DMS53 treated with DMSO at 0.1 percent for 48 hours (cell line): Measurements from ENCODE around the gene PLEKHM2.
"Not testable (repeated sequence)": the region's sequence is repeated elsewhere in the genome, so short reads cannot be mapped to it uniquely, and the experiment has no call there.

Experiments used
- DNase-seq: peaks from one replicate; lab custom pipeline; 2025; ENCODE audit not compliant: unreplicated experiment; lab: John Stamatoyannopoulos, UW

Gene PLEKHM2

DNA sequence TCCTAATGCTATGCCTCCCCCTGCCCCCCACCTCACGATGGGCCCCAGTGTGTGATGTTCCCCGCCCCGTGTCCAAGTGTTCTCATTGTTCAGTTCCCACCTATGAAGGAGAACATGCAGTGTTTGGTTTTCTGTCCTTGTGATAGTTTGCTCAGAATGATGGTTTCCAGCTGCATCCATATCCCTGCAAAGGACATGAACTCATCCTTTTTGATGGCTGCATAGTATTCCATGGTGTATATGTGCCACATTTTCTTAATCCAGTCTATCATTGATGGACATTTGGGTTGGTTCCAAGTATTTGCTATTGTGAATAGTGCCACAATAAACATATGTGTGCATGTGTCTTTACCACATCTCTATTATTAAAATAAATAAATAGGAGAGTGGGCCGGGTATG, 15.2 kb downstream of the PLEKHM2 start:
- DNase-seq: not testable (repeated sequence)

DNA sequence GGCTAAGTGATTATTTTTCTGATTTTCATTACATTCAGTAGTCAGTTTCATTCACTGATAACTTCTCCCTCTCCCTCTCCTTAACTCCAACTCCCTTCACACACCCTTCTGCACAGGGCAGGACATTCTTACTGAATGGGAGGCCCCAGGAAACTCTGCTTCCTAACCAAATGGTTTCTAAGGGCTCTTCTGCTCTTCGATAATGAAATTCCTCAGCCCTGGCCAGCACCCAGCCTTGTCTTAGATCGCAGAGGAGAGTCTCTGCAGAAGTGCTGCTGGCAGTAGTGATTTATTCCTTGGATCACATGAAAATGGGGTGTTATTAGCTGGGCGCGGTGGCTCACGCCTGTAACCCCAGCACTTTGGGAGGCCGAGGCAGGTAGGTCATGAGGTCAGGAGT, 16.4 kb downstream of the PLEKHM2 start:
- no peak for DNase-seq

GRCh38 chr1:15701784-15702183, 17.7 kb downstream of the PLEKHM2 start:
- DNase-seq: no peak

DNA sequence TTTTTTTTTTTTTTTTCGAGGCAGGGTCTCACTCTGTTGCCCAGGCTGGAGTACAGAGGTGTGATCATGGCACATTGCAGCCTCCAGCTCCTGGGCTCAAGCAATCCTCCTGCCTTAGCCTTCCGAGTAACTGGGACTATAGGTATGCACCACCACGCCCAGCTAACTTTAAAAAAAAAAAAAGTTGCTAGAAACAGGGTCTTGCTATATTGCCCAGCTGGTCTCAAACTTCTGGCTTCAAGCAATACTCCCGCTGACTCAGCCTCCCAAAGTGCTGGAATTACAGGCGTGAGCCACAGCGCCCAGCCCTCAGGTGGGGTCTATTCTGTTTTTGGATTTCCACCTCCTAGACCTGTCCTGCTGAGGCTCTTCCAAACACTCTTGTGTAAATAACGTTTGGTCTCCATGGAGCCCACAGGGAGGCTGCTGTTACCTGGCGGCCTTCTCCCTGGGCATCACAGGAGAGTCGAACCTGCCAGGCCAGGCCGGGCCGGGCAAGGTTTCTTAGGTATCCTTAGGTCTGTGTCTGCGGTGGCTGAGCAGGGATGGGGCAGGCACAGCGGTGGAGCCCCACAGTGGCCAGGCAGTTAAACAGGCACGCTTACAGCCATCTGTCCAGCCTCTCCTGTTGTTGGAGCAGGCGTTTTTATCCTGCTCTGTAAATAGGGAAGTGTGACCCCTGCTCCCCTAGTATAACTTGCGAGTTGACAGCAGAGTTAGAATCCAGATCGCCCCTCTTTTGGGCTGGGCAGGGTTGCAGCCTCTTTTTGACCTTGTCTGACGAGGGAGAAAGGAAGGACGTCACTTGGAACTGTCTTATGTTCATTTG, 18.8 kb downstream of the PLEKHM2 start:
- DNase-seq: no peak

DNA sequence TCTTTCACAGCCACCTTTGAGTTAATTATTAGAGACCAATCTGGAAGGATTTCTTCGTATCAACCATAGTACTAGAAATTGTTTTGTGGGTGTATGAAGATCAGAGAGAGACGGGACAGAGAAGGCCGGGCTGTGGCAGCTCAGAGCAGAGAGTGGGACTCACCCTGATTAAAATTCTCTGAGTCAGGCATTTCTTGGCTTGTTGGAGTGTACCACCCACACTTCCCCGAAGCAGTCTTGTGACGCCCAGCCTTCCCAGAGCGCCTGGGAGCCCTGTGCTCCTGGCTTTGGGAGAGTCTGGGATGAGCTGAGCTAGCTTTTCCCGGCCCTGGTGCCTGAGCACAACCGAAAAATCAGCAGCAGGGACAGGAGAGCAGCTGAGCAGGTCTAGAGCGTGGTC, 19.4 kb downstream of the PLEKHM2 start:
- no peak for DNase-seq

DNA sequence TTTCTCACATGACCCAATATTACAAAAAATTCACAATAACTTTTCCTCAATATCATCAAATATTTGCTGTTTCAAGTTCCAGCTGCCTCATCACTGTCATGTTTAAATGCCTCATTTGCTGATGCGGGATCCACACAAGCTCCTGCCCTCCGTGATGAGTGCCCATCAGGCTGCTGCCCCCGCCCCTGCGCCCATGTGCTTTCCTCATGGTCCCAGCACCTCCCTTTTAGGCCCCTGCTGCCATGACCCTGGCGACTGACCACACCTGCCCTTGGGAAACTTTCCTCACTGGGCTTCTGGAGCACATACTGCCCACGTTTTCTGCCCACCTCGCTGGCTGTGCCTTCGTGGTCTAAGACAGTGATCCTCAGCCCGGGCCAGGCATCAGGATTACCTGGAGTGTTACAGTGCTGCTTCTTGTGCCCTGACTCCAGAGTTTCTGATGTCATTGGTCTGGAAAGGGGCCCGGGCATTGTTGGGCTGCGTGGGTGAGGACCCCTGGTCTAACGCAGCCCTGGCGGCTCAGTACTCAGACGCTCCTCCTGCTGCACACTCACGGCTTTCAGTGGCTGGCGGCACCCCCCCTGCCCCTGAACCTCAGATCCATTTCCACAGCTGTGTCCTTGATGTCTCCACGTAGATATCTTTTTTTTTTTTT, 20.5 kb downstream of the PLEKHM2 start:
- DNase-seq: no peak

- no peak for DNase-seq
Measured at GRCh38 chr1:15705184-15705566, 21.1 kb downstream of the PLEKHM2 start.

DNA sequence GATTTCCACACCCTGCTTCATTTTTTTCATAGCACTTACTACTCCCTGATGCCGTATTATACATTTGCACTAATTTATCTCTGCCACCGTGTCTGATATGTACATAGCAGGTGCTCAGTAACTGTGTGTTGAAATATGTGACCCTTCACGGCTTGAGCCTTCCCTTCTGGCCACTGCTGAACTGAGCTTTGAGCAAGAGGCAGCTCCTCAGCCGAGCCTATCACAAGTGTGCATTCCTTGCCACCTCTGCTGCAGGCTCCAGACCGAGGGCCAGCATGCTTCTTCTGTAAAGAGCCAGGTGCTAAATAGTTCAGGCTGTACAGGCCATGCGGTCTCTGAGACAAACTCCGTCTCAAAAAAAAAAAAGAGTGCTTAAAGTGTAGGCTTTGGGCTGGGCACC, 22.6 kb downstream of the PLEKHM2 start:
- DNase-seq: no peak

DNA sequence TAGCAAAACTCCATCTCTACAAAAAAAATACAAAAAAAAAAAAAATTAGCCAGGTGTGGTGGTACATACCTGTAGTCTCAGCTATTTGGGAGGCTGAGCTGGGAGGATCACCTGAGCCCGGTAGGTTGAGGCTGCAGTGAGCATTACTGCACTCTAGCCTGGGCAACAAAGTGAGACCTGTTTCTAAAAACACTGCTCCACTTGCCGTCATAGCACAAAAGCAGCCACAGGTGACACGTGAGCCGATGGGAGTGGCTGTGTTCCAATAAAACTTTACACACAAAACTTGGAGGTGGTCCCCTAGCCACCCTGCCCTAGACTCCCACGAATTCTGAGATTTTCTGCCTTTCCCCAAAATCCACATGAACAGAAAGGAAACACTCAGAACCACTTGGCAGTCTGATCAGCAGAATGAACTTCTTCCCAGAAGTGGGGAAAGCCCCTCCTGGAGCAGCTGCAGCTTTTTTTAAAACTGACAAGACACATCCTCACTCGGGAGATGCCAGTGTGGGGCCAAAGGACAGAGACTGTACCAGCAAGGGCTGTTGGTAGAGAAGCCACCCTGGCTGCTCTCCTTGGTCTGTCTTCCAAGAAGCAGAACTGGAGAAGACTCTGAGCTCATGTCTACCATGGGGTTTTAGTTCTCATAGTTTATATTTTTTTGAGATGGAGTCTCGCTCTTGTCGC, 23.3 kb downstream of the PLEKHM2 start:
- DNase-seq: no peak

DNA sequence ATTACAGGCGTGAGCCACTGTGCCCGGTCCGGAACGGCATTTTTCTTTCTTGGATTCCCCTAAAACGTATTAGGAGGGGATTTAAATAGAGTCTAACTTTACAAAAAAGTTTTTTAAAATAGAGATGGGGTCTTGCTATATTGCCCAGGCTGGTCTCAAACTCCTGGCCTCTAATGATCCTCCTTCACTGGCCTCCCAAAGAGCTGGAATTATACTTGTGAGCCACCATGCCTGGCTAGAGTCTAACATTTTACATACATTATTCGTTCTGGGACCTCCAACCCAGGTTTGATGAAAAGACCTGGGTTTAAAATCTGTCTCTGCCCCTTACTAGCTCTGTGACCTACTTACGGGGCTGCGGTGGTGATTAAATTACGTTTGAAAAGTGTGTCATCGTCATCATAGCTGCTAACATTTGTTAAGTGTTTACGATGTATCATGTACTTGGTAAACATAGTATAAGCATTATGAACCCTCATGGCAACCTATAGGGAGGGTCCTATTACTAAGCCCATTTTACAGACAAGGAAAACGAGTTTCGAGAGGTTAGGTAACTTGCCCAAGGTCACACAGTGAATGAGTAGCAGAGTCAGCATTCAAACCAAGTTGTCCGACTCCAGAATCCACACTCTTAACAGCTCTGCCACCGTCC, 24.5 kb downstream of the PLEKHM2 start:
- DNase-seq: peak; percentile 8

DNA sequence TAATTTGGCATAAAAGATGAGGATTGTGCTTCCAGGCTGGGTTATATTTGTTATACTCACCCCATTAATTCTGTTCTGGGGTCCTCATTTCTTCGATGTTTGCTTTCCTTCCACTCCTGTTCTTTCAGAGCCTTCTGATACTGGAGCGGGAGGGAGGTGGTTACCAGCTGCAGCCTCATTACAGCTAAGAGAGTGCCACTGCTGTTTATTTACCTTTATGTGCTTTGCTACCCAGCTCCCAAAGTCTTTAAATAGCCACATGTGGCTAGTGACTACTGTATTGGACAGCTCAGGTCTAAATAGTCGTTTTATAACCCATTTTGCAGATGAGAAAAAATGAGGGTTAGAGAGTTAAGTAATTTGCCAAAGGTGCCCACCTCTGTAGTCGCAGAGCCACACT, 25.1 kb downstream of the PLEKHM2 start:
- no peak for DNase-seq

DNA sequence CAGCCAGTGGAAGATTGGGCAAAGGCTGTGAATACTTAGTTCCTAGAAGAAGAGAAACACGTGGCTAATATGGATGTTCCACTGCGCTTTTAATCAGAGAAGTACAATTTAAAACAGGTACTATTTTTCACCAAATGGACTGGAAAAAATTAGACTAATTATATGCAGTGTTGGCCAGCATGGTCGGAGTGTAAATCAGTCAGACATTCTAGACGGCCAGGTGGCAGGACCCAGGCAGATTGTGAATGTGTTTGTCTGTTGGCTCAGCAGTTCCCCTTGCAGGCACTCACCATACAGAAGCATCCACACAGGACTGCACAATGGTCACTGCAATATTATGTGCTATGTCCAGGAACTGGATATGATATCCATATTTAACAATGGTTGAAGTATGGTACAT, 28.0 kb downstream of the PLEKHM2 start:
- no peak for DNase-seq

DNA sequence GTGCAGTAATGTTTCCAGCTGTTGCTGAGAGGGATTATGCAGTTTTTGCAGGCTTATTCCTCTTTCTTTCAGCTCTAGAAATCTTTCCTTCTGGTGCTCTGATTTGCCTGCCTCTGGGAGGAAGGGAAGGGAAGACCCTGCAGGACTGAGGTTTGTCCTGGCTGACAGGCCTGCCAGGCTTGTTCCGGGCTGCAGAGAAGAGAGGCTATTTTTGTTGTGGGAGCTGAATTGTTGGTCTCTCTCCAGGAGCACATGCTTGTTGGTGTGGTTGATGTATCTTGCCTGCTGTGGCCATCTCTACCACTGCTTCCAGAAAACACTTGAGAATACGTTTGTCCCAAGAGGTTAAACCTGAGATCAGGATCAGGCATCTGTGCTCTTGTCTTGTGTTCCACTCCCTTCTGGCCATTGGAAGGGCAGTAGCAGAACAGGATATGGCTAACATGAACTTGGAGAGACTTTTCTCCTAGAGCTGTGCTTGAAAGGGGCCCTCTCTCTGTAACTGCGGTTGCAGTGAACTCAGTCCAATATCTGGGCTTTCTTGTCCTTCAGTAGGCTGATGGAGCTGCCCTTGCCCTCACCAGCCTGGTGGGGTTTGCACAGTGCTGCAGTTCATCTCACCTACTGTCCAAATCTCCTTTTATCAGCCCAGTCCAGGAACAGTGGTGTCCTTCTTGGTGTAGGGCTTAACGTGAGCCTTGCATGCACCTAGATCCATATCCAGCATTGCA, 30.5 kb downstream of the PLEKHM2 start:
- DNase-seq: no peak

DNA sequence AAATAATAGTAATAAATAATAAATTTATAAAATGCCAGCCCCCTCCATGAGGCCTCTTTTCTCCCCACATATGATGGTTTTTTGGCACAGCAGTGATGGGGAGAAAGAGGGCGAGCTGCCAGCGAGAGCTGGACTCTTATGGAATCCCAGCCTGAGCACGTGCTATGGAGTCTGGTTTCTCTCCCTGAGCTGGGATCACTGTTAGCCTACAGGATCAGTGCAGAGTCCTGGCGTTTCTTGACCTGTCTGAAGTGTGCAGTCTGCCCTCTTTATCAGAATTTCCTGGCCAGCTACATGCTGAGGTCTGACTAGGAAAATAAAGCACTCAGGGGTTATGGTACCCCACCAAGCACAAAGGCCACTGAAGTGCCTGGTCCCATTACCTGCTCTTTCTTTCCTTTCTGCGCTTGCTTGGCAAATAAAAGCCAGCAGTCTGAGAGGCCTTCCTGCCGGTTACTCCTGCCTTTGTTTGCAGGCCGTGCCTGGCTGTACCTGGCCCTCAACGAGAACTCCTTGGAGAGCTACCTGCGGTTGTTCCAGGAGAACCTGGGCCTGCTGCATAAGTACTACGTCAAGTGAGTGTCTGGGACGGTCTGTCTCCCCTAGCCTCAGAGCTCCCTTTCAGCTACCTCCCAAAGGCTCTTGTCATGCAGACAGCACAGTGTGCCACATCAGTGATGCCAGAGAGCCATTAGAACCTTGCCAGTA, 33.5 kb downstream of the PLEKHM2 start:
- DNase-seq: no peak

DNA sequence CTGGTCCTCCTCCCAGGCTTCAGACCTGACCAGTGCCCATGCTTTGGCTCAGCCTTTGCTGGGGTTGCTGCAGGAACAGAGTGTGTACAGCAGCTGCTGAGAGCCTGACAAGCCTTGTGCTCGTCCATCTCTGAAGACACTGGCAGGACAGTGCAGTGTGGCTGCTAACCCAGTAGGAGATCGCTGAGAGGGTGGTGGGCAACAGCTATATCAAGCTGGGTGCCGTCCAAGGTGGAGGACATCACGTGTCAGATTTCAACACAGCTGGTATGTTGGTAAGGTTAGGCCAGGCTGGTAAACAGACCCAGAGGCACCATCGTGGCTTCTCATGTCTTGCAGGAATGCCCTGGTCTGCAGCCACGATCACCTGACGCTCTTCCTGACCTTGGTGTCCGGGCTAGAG, 34.1 kb downstream of the PLEKHM2 start:
- no peak for DNase-seq

- DNase-seq: no peak
Measured at GRCh38 chr1:15719381-15720120, 35.4 kb downstream of the PLEKHM2 start.

- DNase-seq: no peak
Measured at GRCh38 chr1:15720861-15721260, 36.7 kb downstream of the PLEKHM2 start.

DNA sequence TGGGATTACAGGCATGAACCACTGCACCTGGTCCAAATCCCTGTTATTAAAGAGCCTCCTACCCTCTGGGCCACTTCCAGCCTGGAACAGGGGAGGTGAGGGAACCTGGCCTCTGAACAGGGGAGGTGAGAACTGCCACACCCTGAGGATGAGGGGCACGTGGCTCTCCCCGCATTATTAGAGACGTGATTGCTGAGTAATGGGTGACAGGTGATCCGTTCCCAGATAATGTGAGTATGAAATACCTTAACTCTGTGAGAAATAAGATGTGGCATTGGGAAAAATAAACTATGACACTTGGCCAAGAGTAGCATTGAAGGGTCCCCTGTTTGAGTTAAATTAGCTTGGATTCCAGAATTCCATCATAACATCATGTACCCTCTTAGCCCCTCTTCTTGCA, 38.3 kb downstream of the PLEKHM2 start:
- DNase-seq: no peak

DNA sequence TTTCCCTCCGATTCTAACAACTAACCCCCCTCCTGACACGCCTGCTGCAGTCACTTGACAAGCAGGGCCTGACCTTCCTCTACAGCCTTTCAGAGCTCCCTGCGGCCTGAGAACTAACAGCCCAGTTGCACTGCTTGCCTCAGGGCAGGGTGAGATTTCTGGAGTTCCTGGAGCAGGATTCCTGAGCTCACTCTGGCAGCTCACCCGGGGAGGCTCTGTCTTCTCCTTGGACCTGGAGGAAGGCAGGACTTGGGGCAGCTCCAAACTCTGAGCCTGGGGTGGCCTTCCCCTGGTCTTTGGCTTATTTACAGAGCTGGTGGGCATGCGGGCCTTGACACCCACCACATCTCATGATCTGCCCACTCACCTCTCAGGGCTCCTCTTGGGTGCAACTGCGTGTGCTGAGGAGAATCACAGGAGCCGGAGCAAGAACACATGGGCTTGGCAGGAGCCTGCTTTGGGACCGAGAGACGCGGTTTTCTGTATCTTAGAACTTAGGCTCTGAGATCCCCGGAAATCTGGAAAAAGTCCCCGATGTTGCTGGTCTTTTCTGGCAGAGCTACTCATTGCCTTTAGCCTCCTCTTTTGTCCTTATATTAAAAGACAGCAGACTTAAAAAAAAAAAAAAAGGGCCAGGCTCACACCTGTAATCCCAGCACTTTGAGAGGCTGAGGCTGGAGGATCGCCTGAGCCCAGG, 38.9 kb downstream of the PLEKHM2 start:
- DNase-seq: no peak
